DMS53 treated with DMSO at 0.1 percent for 48 hours (cell line): ENCODE data around the gene PIAS1.
"Not testable (repeated sequence)": the region's sequence is repeated elsewhere in the genome, so short reads cannot be mapped to it uniquely, and the experiment has no call there.

Experiments used
- DNase-seq: peaks from one replicate; lab custom pipeline; 2025; ENCODE audit not compliant: unreplicated experiment; lab: John Stamatoyannopoulos, UW

Gene PIAS1

GRCh38 chr15:68230157-68231100 lies 176.3 kb downstream of the PIAS1 start:
- DNase-seq, result no peak

DNA sequence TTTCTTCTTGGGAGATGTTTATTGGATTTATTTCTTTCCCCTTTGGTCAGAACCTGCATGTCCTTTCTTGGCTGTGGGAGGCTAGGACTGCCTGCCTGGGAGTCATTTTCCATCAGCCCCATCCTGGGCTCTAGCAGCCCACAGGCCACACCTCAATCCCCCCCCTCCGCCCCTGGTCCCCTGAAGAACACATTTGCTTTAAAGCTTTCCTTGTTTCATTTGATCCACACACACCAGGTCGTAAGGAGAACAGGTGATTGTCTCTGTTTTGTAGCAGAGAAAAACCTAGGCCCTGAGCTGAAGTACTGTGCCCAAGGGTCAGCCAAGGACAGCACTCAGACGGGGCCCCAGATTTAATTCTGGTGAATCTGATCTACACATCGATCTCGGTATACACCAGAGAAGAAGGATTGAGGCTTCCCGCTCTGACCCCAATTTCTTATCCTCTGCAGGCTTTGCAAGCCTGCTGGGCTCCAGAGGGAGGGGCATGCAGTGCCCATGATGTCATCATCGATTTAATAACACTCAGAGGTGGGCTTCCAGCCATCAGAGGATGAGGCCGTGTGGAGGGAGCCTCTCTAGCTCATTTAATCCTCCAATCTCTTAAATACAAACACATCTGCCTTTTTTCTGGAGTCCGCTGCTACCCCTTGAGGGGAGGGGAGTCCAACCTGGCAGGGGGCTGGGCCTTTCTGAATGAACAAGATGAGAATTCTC lies 177.1 kb downstream of the PIAS1 start:
- no peak for DNase-seq

- DNase-seq, result no peak
Observed at GRCh38 chr15:68232449-68232848, 178.3 kb downstream of the PIAS1 start.

GRCh38 chr15:68232937-68233336 lies 178.8 kb downstream of the PIAS1 start:
- no peak for DNase-seq

- no peak for DNase-seq
Observed at GRCh38 chr15:68234060-68234459, 179.9 kb downstream of the PIAS1 start.

GRCh38 chr15:68234520-68234919 lies 180.4 kb downstream of the PIAS1 start:
- not testable (repeated sequence) for DNase-seq

DNA sequence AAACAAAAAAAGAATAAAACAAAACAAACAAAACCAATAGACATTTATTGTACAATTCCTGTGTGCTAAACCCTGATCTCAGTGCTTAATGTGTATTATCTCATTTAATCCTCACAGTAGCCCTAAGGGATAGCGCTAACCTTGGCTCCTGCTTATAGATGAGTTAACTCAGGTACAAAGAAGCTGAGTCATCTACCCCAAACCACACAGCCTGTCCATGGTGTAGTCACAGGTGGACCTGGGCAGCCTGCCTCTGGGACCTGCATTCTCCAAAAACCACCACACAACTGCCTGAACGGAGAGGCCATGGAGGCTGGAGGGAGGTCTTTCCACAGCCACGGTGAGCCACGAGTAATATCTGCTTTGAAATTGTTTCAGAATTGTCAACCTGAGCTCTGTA lies 180.9 kb downstream of the PIAS1 start:
- DNase-seq, result no peak

DNA sequence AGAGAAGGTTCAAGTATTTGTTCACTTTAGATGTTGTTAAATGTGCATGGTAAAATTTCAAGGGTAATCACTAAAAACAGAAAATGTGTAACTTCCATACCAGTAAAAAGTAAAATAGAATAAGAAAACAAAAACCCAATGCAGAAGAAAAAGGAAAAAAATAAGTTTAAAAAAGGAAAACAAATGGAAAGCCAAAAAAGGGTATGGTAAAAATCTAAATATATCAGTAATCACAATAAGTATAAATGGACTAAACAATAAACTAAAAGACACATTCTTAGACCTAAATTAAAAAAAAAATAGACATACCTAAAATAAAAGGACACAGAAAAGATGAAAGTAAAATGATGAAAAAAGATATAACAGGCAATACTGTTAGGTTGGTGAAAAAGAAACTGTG lies 184.9 kb downstream of the PIAS1 start:
- DNase-seq, result no peak

DNA sequence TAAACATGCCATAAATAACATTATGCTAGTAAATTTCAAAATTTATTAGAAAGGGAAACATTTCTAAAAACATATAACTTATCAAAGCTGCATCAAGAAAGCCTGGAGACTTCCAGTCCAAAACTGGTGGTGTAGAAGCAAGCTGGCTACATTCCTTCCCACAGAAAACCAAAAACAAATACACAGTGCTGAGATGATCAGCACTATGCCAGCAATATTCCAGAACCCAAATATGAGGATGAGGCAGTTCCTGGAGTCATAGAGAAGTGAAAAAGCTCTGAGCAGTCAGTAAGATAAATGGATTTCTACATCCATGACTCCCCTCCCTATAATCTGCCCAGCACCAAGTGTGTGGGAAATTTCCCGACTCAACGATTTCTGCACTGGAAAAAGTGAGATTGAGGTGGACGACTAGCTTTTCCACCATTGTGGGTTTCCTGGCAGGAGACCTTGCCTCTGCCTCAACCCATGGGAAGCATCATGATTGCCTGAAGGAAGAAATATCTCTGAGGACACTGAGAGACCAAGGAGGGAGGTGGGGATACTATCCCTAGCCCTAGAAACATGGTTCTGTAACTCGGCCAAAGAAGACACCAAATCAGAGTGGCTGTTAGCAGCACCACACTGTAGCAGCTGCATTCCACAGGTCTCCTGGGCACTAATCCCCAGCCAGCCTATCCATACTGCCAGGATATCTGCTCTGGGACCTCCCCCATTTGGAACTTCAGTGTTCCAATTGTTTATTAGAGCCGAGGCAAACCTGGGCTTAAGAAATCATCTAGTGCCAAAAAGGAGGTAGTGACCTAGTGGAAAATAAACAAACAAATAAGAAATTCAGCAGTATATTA lies 187.2 kb downstream of the PIAS1 start:
- no peak for DNase-seq
